ENCODE measurements around the gene AARS2. TPM values are rescaled to one million over a fixed set of nuclear protein-coding genes. Genes with fewer than 3 reads are reported as not detected.
A peak's percentile ranks its signal among the peaks of the same experiment; 100 is the strongest.
"Not testable (repeated sequence)": the region's sequence is repeated elsewhere in the genome, so short reads cannot be mapped to it uniquely, and the experiment has no call there.

The AARS2 gene
- total and polyA plus RNA-seq, 9 of the 15 experiments (the other 6 are each of a cell fraction or from before 2014, with no cell fraction given): 0.97 to 34.0 (median 18.3) TPM

DNA sequence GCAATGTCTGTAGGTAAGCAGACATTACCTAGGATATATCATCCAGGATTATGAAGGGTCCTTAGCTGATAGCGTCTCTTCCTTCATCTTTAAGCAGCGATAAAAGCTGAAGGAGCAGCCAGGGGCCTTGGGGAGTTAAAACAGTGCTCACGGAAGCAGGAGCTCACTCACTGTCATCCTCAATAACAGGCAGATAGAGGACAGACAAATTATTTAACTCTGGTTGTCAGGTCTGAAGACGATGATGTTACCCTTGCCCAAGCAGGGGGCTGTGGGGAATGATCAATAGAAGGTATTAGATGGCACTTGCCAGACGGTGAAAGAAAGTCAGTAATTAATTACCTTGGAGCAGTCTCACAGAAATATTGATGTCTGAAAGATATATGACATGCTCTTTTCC is 16.7 kb upstream of the AARS2 start:
- no peak overlapping the region for H3K27ac ChIP-seq (ENCODE audit: extremely low read depth, low read depth, low read length)
- no peak overlapping the region for H3K4me3 ChIP-seq
- no peaks in the 10 kb centered on the region for H3K4me1 ChIP-seq (replicated peaks in 1 of 2; ENCODE audit: control insufficient read depth in 2 of 2, insufficient read depth in 2 of 2, low read length in 2 of 2)
- in situ Hi-C loops (cut with MboI) (no loop called here), intact Hi-C loops (cut with micrococcal nuclease) (loop anchor here (10.0 kb wide), 1 partner anchor 235 kb away; no protein-coding TSS in a partner anchor)
- FAIRE-seq (no peak), DNase-seq (ENCODE audit: extremely low read depth in 1 of 4, low spot score in 3 of 4) (no peak), ATAC-seq (no peak)
- no peak overlapping the region; the same call in 1 of the 2 replicates for H2AFZ ChIP-seq (ENCODE audit: low read depth, low read length)
- POLR2A ChIA-PET: interaction anchor here (0.5 kb wide), 1 partner anchor 27 kb away, joined by 4 read pairs; no protein-coding TSS in a partner anchor
- H3K27me3 ChIP-seq (ENCODE audit: control insufficient read depth in 2 of 2, insufficient read depth in 2 of 2, low read length in 2 of 2): peaks cover 55 to 62% of the 10 kb centered on the region in 2 experiments
- CTCF ChIA-PET (ENCODE audit: low intra/inter-chr PET ratio): interaction anchor here (0.6 kb wide), 1 partner anchor 12 kb away, joined by 4 read pairs; no protein-coding TSS in a partner anchor
- no peaks in the 10 kb centered on the region for H4K20me1 ChIP-seq (replicated peaks; ENCODE audit: control insufficient read depth, insufficient read depth, low read length)
- H3K9ac ChIP-seq (ENCODE audit: insufficient read depth in 1 of 2, low read depth in 2 of 2, low read length in 2 of 2): no peak overlapping the region
- H3K9me1 ChIP-seq (ENCODE audit: control insufficient read depth, insufficient read depth, low read length): no peaks in the 10 kb centered on the region
- no peaks in the 10 kb centered on the region for H3K36me3 ChIP-seq (ENCODE audit: control insufficient read depth, insufficient read depth, low read length)
- TF ChIP-seq CBX5 (IDR thresholded peaks at IDR 0.05; ENCODE audit: borderline replicate concordance, low read depth) (no peak), YY1 (IDR thresholded peaks at IDR 0.05; ENCODE audit: borderline replicate concordance in 1 of 3, control insufficient read depth in 1 of 3, extremely low read depth in 1 of 3, insufficient read depth in 3 of 3, insufficient read length in 1 of 3, insufficient replicate concordance in 2 of 3, low read depth in 1 of 3, low read length in 2 of 3) (no peak)
- BruUV-seq (replicated peaks): no TSS peak
- no peak overlapping the region for H3K4me2 ChIP-seq (ENCODE audit: insufficient read depth, low read length)
- WGBS (ENCODE audit: insufficient coverage, low coverage, missing lambda C conversion rate): 0% methylated on average over 5 of the region's 5 CpGs
- no peaks in the 10 kb centered on the region for H3K9me3 ChIP-seq (replicated peaks; ENCODE audit: control insufficient read depth, insufficient read depth, low read depth, low read length)
- H3K79me2 ChIP-seq (ENCODE audit: control insufficient read depth, insufficient read depth, low read length): no peaks in the 10 kb centered on the region

DNA sequence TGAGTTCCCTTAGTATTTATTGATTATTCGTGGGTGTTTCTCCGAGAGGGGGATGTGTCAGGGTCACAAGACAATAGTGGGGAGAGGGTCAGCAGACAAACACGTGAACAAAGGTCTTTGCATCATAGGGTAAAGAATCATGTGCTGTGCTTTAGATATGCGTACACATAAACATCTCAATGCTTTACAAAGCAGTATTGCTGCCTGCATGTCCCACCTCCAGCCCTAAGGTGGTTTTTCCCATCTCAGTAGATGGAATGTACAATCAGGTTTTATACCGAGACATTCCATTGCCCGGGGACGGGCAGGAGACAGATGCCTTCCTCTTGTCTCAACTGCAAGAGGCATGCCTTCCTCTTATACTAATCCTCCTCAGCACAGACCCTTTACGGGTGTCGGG is 15.1 kb upstream of the AARS2 start:
- intact Hi-C loops (cut with micrococcal nuclease); DNase-seq (ENCODE audit: extremely low read depth in 1 of 4, low spot score in 3 of 4); H3K9ac ChIP-seq (ENCODE audit: insufficient read depth in 1 of 2, low read depth in 2 of 2, low read length in 2 of 2); H4K20me1 ChIP-seq (replicated peaks; ENCODE audit: control insufficient read depth, insufficient read depth, low read length); H3K79me2 ChIP-seq (ENCODE audit: control insufficient read depth, insufficient read depth, low read length); H3K4me3 ChIP-seq; H2AFZ ChIP-seq (ENCODE audit: low read depth, low read length); H3K9me3 ChIP-seq (replicated peaks; ENCODE audit: control insufficient read depth, insufficient read depth, low read depth, low read length); POLR2A ChIA-PET; CTCF ChIA-PET (ENCODE audit: low intra/inter-chr PET ratio); H3K36me3 ChIP-seq (ENCODE audit: control insufficient read depth, insufficient read depth, low read length); H3K9me1 ChIP-seq (ENCODE audit: control insufficient read depth, insufficient read depth, low read length); H3K4me1 ChIP-seq (replicated peaks in 1 of 2; ENCODE audit: control insufficient read depth in 2 of 2, insufficient read depth in 2 of 2, low read length in 2 of 2); H3K27ac ChIP-seq (ENCODE audit: extremely low read depth, low read depth, low read length); FAIRE-seq; H3K4me2 ChIP-seq (ENCODE audit: insufficient read depth, low read length); BruUV-seq (replicated peaks); in situ Hi-C loops (cut with MboI); ATAC-seq: not testable (repeated sequence)
- peaks cover 49 to 56% of the 10 kb centered on the region in 2 experiments for H3K27me3 ChIP-seq (ENCODE audit: control insufficient read depth in 2 of 2, insufficient read depth in 2 of 2, low read length in 2 of 2)
- TF ChIP-seq, protein P1, sequence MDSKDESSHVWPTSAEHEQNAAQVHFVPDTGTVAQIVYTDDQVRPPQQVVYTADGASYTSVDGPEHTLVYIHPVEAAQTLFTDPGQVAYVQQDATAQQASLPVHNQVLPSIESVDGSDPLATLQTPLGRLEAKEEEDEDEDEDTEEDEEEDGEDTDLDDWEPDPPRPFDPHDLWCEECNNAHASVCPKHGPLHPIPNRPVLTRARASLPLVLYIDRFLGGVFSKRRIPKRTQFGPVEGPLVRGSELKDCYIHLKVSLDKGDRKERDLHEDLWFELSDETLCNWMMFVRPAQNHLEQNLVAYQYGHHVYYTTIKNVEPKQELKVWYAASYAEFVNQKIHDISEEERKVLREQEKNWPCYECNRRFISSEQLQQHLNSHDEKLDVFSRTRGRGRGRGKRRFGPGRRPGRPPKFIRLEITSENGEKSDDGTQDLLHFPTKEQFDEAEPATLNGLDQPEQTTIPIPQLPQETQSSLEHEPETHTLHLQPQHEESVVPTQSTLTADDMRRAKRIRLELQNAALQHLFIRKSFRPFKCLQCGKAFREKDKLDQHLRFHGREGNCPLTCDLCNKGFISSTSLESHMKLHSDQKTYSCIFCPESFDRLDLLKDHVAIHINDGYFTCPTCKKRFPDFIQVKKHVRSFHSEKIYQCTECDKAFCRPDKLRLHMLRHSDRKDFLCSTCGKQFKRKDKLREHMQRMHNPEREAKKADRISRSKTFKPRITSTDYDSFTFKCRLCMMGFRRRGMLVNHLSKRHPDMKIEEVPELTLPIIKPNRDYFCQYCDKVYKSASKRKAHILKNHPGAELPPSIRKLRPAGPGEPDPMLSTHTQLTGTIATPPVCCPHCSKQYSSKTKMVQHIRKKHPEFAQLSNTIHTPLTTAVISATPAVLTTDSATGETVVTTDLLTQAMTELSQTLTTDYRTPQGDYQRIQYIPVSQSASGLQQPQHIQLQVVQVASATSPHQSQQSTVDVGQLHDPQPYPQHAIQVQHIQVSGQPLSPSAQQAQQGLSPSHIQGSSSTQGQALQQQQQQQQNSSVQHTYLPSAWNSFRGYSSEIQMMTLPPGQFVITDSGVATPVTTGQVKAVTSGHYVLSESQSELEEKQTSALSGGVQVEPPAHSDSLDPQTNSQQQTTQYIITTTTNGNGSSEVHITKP (IDR thresholded peaks at IDR 0.05; ENCODE audit: partially characterized antibody): peak; percentile 69
- 4% methylated on average over 7 of the region's 9 CpGs for WGBS (ENCODE audit: insufficient coverage, low coverage, missing lambda C conversion rate)
